Memory B cell (primary cell): ENCODE results near the gene TNIK.

Experiments
- ATAC-seq: fragments of 150-1000 bp; cut with Tn5 transposase; 2 replicates; pipeline ENCODE4 v1.10.0; 2021; ENCODE audit warnings: low read depth, mild to moderate bottlenecking, moderate library complexity
- DNase-seq, 2 donors: peaks; one replicate each; pipeline ENCODE4 v3.0.0; 2022; ENCODE audit warnings: low spot score in 2 of 2
- H3K27ac Mint-ChIP-seq: one replicate; pipeline ENCODE4 v1.8.0; 2022; ENCODE audit warnings: mild to moderate bottlenecking, moderate library complexity, mixed read lengths
- H3K27me3 Mint-ChIP-seq: one replicate; pipeline ENCODE4 v1.8.0; 2022; ENCODE audit warnings: mixed read lengths
- H3K36me3 Mint-ChIP-seq: one replicate; pipeline ENCODE4 v1.8.0; 2022; ENCODE audit warnings: mild to moderate bottlenecking, mixed read lengths
- H3K4me1 Mint-ChIP-seq: one replicate; pipeline ENCODE4 v1.8.0; 2022; ENCODE audit warnings: mixed read lengths
- H3K4me3 Mint-ChIP-seq: one replicate; pipeline ENCODE4 v1.8.0; 2022; ENCODE audit warnings: mild to moderate bottlenecking, moderate library complexity, mixed read lengths
- H3K9me3 Mint-ChIP-seq: one replicate; pipeline ENCODE4 v1.8.0; 2022; ENCODE audit warnings: mixed read lengths

Gene TNIK

DNA sequence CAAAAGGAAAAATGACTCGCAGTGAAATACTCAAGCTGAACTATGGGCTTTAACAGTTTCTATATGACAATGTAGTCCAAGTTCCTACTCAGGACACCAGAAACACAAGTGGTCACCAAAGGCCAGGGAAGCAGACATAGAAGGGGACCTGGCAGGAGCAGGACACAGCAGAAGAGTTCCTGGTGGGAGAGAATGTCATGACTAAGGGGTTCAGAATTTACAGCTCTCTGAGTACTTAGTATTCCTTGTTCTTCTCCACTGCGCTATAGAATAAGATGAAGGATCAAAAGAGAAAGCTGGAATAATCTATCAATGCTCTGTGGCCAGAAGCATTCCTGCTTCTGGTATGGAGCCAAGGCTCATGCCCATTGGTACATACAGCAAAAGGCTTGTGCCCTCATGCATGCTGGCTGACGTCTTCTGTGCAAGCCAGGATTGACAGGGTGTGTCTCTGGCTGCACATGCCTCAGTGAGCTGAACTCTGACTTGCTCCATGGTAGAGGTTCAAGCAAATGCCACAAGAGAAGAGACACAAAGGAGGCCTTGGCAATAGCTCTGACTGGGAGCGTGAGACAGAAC is 305.0 kb downstream of the TNIK start:
- H3K4me1 Mint-ChIP-seq, result no peaks in the 10 kb centered on the region
- no peak for DNase-seq
- peaks cover 2% of the 10 kb centered on the region for H3K27me3 Mint-ChIP-seq
- H3K9me3 Mint-ChIP-seq, result no peaks in the 10 kb centered on the region
- no peak overlapping the region for H3K4me3 Mint-ChIP-seq
- peaks cover 4% of the 10 kb centered on the region for H3K36me3 Mint-ChIP-seq
- H3K27ac Mint-ChIP-seq, result no peak overlapping the region
- ATAC-seq, result no peak

DNA sequence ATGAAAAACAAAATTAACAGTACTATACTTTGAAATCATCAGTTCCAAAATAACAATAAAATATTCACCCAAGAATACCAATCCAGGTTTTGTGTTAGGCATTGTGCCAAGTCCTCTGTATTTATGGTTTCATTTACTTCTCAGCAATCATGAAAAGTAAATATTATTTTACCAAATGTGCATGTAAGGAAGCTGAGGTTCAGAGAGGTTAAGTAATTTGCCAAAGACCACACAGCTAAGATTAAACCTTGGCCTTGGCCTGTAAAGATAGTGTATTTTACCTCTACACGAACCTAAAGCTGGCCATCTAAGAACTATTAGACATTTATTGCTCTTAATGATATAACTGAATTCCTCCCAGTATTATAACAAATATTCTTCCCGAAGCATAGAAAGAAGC is 309.3 kb downstream of the TNIK start:
- DNase-seq (no peak), ATAC-seq (no peak)
- Mint-ChIP-seq H3K9me3 (no peaks in the 10 kb centered on the region), H3K27me3 (no peaks in the 10 kb centered on the region), H3K4me1 (no peaks in the 10 kb centered on the region), H3K36me3 (peaks cover 4% of the 10 kb centered on the region), H3K4me3 (no peak overlapping the region), H3K27ac (no peak overlapping the region)

DNA sequence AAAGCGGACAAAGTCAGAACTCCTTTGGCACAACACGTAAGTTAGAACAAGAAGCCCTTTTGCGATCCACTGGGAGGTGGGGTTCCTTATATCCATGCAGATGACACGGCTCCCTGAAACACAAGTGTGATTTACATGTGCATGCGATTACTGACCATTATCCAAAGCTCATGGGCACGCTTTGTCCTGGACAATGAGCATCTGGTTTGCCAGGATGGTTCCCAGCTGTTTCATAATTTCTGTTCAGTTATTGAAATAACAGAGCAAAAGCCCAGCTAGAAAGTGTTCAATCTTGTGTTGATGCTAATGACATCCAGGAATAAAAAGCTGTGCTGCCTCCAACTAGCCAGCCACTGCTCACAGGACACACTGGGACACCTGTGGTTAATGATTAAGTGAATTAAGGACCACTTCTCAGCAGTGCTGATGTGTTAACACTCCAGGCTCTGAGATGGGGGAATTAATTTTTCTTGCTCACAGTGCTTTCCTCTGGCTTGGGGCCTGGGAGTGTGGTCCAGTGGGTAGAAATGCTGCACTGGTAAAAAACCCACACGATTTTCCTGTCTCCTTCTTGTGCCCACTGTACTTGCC is 310.6 kb downstream of the TNIK start:
- H3K4me3 Mint-ChIP-seq, result no peak overlapping the region
- H3K27me3 Mint-ChIP-seq, result no peaks in the 10 kb centered on the region
- no peak overlapping the region for H3K27ac Mint-ChIP-seq
- ATAC-seq, result no peak
- H3K4me1 Mint-ChIP-seq, result no peaks in the 10 kb centered on the region
- no peaks in the 10 kb centered on the region for H3K9me3 Mint-ChIP-seq
- DNase-seq, result no peak
- H3K36me3 Mint-ChIP-seq, result peaks cover 4% of the 10 kb centered on the region

DNA sequence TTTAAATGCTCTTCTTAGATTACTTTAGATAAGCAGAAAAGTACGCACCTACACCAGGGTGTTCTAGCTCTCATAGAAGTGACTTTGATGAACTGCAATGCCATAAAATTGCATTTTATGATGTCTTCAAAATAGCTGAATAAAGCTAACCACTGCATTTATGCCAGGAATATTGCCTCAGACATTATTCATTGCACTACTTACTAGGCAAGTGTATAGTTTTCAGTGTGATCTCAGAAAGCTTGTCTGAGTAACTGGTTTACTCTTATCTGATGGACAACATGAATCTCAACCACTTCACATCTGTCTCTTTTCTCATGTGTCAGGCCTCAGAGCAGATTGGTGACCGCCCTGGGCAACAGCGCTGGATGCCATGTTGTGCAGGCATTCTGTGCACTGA is 314.4 kb downstream of the TNIK start:
- Mint-ChIP-seq H3K4me1 (no peaks in the 10 kb centered on the region), H3K9me3 (no peaks in the 10 kb centered on the region), H3K27me3 (no peaks in the 10 kb centered on the region), H3K36me3 (no peaks in the 10 kb centered on the region), H3K27ac (no peak overlapping the region), H3K4me3 (no peak overlapping the region)
- ATAC-seq (no peak), DNase-seq (no peak)

DNA sequence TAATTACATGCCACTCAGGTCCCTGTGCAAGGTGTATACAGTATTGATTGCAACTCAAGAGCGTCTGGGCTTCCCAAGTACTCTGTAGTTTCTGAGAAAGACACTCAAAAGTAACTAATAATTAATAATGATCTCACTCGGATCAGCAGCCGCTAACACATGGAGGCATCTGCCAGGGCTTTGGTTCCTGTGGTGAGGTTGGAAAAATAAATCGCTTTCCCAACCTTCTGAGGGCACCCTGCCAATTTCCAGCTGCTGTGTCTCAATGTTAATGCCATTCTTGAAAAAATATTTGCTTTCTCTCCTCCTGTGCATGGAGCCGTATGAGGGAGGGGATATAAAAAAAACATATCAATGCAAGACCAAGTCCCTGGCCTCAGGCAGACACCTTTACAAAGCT is 317.2 kb downstream of the TNIK start:
- H3K27ac Mint-ChIP-seq, result no peak overlapping the region
- H3K9me3 Mint-ChIP-seq, result no peaks in the 10 kb centered on the region
- H3K4me1 Mint-ChIP-seq, result no peaks in the 10 kb centered on the region
- H3K4me3 Mint-ChIP-seq, result no peak overlapping the region
- H3K27me3 Mint-ChIP-seq, result no peaks in the 10 kb centered on the region
- no peak for ATAC-seq
- no peaks in the 10 kb centered on the region for H3K36me3 Mint-ChIP-seq
- DNase-seq, result no peak

- H3K36me3 Mint-ChIP-seq, result no peaks in the 10 kb centered on the region
- H3K27me3 Mint-ChIP-seq, result no peaks in the 10 kb centered on the region
- no peaks in the 10 kb centered on the region for H3K4me1 Mint-ChIP-seq
- no peaks in the 10 kb centered on the region for H3K9me3 Mint-ChIP-seq
- ATAC-seq (no peak), DNase-seq (no peak)
- no peak overlapping the region for H3K27ac Mint-ChIP-seq
- H3K4me3 Mint-ChIP-seq, result no peak overlapping the region
Measured at GRCh38 chr3:171140246-171140645, 320.0 kb downstream of the TNIK start.

DNA sequence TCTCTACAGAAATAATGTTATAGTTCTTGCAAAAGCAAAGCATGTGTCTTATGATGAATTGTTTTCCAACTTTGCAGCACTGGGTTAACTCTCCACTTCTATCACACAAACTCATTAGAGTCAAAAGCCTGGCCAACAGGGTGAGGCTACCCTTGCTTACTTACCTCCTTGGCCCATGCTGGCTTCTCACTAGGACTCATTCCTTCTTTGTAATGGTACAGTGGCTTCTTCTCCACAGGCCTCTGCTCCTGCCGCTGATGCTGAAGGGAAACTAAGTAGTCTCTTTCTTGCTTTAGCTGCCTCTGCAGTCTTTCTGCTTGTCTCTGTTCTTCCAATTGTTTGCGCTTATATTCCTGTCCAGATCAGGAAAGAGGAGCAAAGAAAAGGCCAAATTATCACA is 322.2 kb downstream of the TNIK start:
- no peaks in the 10 kb centered on the region for H3K36me3 Mint-ChIP-seq
- DNase-seq, result no peak
- H3K4me3 Mint-ChIP-seq, result no peak overlapping the region
- no peaks in the 10 kb centered on the region for H3K27me3 Mint-ChIP-seq
- no peaks in the 10 kb centered on the region for H3K4me1 Mint-ChIP-seq
- no peak for ATAC-seq
- H3K27ac Mint-ChIP-seq, result no peak overlapping the region
- H3K9me3 Mint-ChIP-seq, result no peaks in the 10 kb centered on the region

GRCh38 chr3:171135549-171135948 is 324.7 kb downstream of the TNIK start:
- Mint-ChIP-seq H3K4me3 (no peak overlapping the region), H3K27me3 (no peaks in the 10 kb centered on the region), H3K36me3 (no peaks in the 10 kb centered on the region), H3K4me1 (no peaks in the 10 kb centered on the region), H3K27ac (no peak overlapping the region), H3K9me3 (no peaks in the 10 kb centered on the region)
- ATAC-seq (no peak), DNase-seq (no peak)

DNA sequence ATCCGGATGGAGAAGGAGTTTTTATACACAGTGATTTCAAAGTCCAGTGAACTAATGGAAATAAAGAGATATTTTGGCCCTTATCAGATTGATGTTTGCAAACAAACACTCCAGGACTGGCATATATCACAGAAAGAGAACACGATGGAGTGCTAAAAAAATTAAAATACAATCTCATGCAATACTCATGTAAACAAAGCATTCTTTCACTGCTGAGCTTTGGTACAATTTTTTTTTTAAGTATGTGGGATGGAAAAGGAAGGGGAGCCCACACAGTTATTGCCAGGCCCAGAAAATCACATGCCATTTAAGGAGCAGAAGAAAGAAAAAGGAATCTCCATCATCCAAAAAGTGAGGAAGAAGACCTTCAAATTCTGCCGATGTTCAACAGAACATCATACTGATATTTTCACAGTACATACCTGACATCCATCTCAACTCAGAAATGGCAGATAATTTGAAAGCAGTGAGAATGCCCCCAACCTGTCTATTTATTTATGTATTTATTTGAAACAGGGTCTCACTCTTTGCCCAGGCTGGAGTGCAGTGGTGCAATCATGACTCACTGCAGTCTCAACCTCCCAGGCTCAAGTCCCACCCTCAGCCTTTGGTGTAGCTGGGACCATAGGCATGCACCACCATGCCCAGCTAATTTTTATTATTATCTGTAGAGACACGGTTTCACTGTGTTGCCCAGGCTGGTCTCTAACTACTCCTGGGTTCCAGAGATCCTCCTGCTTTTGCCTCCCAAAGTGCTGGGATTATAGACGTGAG is 326.2 kb downstream of the TNIK start:
- H3K4me3 Mint-ChIP-seq, result no peak overlapping the region
- H3K27ac Mint-ChIP-seq, result no peak overlapping the region
- DNase-seq (no peak), ATAC-seq (no peak)
- no peaks in the 10 kb centered on the region for H3K27me3 Mint-ChIP-seq
- no peaks in the 10 kb centered on the region for H3K9me3 Mint-ChIP-seq
- H3K4me1 Mint-ChIP-seq, result no peaks in the 10 kb centered on the region
- no peaks in the 10 kb centered on the region for H3K36me3 Mint-ChIP-seq

GRCh38 chr3:171133337-171133736 is 326.9 kb downstream of the TNIK start:
- no peaks in the 10 kb centered on the region for H3K4me1 Mint-ChIP-seq
- no peak overlapping the region for H3K4me3 Mint-ChIP-seq
- H3K27ac Mint-ChIP-seq, result no peak overlapping the region
- DNase-seq (no peak), ATAC-seq (no peak)
- no peaks in the 10 kb centered on the region for H3K36me3 Mint-ChIP-seq
- H3K9me3 Mint-ChIP-seq, result no peaks in the 10 kb centered on the region
- H3K27me3 Mint-ChIP-seq, result no peaks in the 10 kb centered on the region

DNA sequence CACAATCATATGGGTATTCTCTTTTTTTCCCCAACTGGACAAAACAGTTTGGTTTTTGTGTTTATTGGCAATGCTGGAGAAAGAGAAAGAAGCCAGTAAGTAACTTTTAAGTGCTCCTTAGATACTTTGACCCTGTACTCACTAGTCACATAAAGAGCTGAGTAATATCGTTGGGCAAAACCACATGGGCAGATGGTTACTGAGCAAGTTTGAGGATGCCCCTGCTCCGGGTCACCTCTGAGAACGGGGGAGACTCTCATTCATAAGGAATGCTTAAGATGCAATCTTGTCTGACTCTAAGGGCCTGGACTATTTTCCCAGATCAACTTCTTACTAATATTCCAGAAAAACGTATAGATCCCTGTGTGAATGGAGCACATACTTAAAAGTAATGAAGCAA is 327.3 kb downstream of the TNIK start:
- H3K27me3 Mint-ChIP-seq, result no peaks in the 10 kb centered on the region
- no peak overlapping the region for H3K27ac Mint-ChIP-seq
- H3K4me3 Mint-ChIP-seq, result no peak overlapping the region
- DNase-seq (no peak), ATAC-seq (no peak)
- H3K36me3 Mint-ChIP-seq, result no peaks in the 10 kb centered on the region
- H3K9me3 Mint-ChIP-seq, result no peaks in the 10 kb centered on the region
- H3K4me1 Mint-ChIP-seq, result no peaks in the 10 kb centered on the region

DNA sequence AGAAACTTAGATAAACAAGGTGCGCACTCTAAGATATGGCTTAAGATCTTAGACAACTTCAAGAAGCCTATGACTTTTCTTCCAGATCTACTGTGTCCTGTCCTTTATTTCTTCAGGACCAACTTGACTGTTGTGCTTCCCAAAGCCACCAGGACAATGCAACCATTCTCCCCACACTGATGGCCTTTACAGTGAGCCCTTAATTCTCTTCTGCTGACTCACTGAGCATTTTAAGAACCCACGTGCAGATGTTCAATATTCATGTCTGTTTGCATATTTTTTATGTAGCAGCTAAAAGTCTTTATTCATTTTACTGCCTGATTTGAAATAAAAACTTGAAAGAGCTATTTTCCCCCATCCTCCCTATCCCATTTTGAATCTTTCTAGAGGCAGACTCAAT is 330.4 kb downstream of the TNIK start:
- no peak for ATAC-seq
- no peaks in the 10 kb centered on the region for H3K4me1 Mint-ChIP-seq
- H3K27ac Mint-ChIP-seq, result no peak overlapping the region
- H3K4me3 Mint-ChIP-seq, result no peak overlapping the region
- no peaks in the 10 kb centered on the region for H3K9me3 Mint-ChIP-seq
- H3K27me3 Mint-ChIP-seq, result peaks cover 1% of the 10 kb centered on the region
- peaks cover 2% of the 10 kb centered on the region for H3K36me3 Mint-ChIP-seq
- no peak for DNase-seq

DNA sequence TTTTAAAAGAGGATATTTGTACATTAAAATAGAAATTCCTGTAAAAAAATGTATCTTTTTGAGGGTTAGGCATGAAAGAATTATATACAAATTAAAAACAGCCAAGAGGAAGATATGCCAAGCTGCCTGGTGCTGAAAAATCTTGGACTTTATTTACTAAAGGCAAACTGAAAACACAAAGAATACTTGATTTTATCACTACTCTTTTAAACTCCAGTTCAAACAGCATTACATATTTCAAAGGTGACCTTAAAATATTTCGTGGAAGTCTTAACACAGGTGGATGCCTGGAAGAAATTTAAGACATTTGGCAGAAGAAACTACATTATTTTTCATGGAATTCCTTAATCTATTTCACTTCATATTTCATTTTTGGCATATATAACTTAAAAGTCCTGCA is 332.6 kb downstream of the TNIK start:
- Mint-ChIP-seq H3K9me3 (no peaks in the 10 kb centered on the region), H3K36me3 (peaks cover 2% of the 10 kb centered on the region), H3K4me3 (no peak overlapping the region), H3K4me1 (no peaks in the 10 kb centered on the region), H3K27me3 (peaks cover 1% of the 10 kb centered on the region), H3K27ac (no peak overlapping the region)
- DNase-seq, result no peak
- ATAC-seq, result no peak

DNA sequence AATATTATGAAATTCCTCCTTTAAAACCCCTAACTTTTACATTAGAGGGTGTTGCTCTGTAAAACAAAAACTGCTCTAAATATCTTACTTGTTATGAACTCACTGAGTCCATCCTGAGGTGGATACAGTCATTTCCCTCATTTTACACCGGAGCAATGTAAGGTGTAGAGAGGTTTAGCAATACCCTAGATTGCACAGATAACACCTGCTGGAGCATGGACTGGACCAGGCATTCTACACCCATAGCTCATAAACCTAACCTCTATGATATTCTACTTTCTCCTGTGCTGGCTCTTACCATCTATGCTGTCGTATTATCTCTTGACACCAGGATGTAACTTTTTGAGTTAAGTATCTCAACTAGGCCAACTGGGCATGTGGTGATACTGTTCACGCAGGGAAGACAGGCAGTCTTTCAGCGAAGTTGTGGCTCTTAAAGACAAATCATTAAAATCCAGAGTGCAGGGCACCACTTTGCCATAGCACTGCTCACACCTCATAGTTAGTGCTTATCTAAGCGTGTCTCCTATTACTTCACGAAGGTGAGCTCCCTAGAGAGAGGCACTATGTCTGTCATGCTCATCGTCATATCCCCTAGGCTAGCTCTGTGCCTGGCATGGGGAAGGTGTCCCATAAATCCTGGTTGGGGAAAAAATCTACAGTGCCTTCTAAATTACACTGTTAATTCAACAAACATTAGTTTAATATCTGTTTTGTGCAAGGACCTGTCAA is 333.6 kb downstream of the TNIK start:
- Mint-ChIP-seq H3K4me1 (no peaks in the 10 kb centered on the region), H3K36me3 (peaks cover 2% of the 10 kb centered on the region), H3K4me3 (no peak overlapping the region), H3K27ac (no peak overlapping the region), H3K27me3 (peaks cover 1% of the 10 kb centered on the region), H3K9me3 (no peaks in the 10 kb centered on the region)
- DNase-seq, result no peak
- ATAC-seq, result no peak
